Measurements from ENCODE around the gene FLT1. TPM values are rescaled to one million over a fixed set of nuclear protein-coding genes. Genes with fewer than 3 reads are reported as not detected.

The FLT1 gene
- total and polyA plus RNA-seq, 2 of the 13 experiments (the other 11 are each of a cell fraction or from before 2014, with no cell fraction given): 0.02 TPM; not detected in 1

- POLR2A ChIA-PET: no interaction called here
- Histone ChIP-seq H3K4me1 (ENCODE audit: insufficient read depth, low read length) (no peaks in the 10 kb centered on the region), H3K36me3 (replicated peaks in 1 of 2; ENCODE audit: control insufficient read depth in 1 of 2, insufficient read depth in 2 of 2, low read length in 2 of 2) (no peaks in the 10 kb centered on the region), H3K4me2 (ENCODE audit: low read depth, low read length) (no peak overlapping the region), H3K9ac (ENCODE audit: insufficient read depth, low read depth, low read length) (no peak overlapping the region), H3K79me2 (ENCODE audit: insufficient read depth, low read length) (no peaks in the 10 kb centered on the region), H4K20me1 (ENCODE audit: insufficient read depth, low read length) (no peaks in the 10 kb centered on the region), H3K27me3 (ENCODE audit: control insufficient read depth in 1 of 2, insufficient read depth in 2 of 2, low read length in 2 of 2) (no peaks in the 10 kb centered on the region), H3K27ac (ENCODE audit: extremely low read length, insufficient read depth, low read length) (no peak overlapping the region), H3K9me3 (ENCODE audit: low read length) (no peaks in the 10 kb centered on the region), H3K4me3 (replicated peaks in 1 of 3; ENCODE audit: insufficient read depth in 1 of 3, low read depth in 2 of 3, low read length in 3 of 3) (no peak overlapping the region), H2AFZ (ENCODE audit: low read length) (no peak overlapping the region)
- FAIRE-seq (no peak), DNase-seq (ENCODE audit: low spot score) (no peak), ATAC-seq (no peak)
- 30% methylated on average over 4 of the region's 4 CpGs for WGBS (ENCODE audit: low lambda C conversion rate)
- in situ Hi-C loops (cut with HindIII; ENCODE audit: extremely low pct_ligation_motif_present, low pct_unique_long_range_greater_than_20kb) (no loop called here), intact Hi-C loops (cut with micrococcal nuclease; ENCODE audit: unreplicated experiment) (no loop called here)
- BruUV-seq (replicated peaks): no TSS peak
- CTCF ChIA-PET (ENCODE audit: low intra/inter-chr PET ratio, low total read pairs): no interaction called here
- no peak for TF ChIP-seq POLR2G (IDR thresholded peaks at IDR 0.05; ENCODE audit: low read depth, low read length)
- no peak for TF ChIP-seq THAP9 (CRISPR knock-in tag; IDR thresholded peaks at IDR 0.05; ENCODE audit: borderline replicate concordance)
- no peak for TF ChIP-seq RARG (CRISPR knock-in tag; IDR thresholded peaks at IDR 0.05; ENCODE audit: low read depth)
- TF ChIP-seq ZFX (CRISPR knock-in tag; IDR thresholded peaks at IDR 0.05; ENCODE audit: low read depth): no peak
- no peak for TF ChIP-seq ZBTB21 (CRISPR knock-in tag; IDR thresholded peaks at IDR 0.05)
- no peak for TF ChIP-seq ZNF691 (CRISPR knock-in tag; IDR thresholded peaks at IDR 0.05; ENCODE audit: borderline replicate concordance, low read depth)
- TF ChIP-seq ZNF430 (CRISPR knock-in tag; IDR thresholded peaks at IDR 0.05): no peak
- no peak for TF ChIP-seq MATR3 (CRISPR knock-in tag; IDR thresholded peaks at IDR 0.05)
- no peak for TF ChIP-seq RFX3 (CRISPR knock-in tag; IDR thresholded peaks at IDR 0.05)
- TF ChIP-seq ZNF530 (CRISPR knock-in tag; IDR thresholded peaks at IDR 0.05; ENCODE audit: low read depth): no peak
- TF ChIP-seq HNRNPK (IDR thresholded peaks at IDR 0.05; ENCODE audit: low read depth, low read length, poor library complexity, severe bottlenecking): no peak
- TF ChIP-seq TRAFD1 (CRISPR knock-in tag; IDR thresholded peaks at IDR 0.05; ENCODE audit: borderline replicate concordance): no peak
These were observed 110.1 kb downstream of the FLT1 start for GRCh38 chr13:28384789-28385188.
